Activated CD8-positive, alpha-beta memory T cell treated with anti-CD3 and anti-CD28 coated beads, Interleukin-2, amount 50 U/mL, for 4 hours (primary cell): ENCODE measurements around the gene MYBPC2.

Experiments
- DNase-seq: peaks from one replicate; pipeline ENCODE4 v3.0.0-alpha.2; 2020

The MYBPC2 gene

DNA sequence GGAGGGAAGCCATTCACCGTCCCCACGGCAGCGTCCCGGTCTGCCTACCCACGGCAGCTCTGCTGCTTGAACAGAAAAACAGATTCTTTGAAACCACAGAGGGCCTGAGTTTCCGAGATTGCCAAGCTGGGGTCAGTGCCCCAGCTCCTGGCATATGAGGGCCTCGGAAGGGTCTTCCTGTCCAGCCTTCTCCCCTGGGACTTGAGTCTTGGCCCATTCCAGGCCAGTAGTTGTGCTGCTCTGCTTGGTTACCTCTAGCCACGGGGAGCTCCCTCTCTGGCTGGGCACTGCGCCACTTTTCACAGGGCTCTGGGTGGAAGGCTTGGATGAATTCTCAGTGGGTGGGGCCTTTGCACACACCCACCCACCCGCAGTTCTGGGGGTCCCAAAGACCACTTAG lies 22.6 kb upstream of the MYBPC2 start:
- no peak for DNase-seq

DNA sequence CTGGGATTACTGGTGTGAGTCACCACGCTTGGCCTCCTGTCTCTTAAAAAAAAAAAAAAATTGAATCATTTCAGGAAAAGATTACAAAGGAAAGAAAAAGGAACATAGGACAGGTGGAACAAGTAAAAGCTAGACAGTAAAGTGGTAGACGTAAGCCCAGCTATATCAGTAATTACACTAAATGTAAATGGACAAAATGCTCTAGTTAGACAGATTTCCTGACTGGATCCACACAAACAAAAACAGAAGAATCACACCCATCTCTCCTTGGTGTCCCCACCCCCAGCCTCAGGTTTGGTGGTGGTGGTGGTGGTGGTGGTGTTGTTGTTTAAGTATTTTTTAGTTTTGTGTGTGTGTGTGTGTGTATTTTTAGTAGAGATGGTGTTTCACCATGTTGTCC lies 20.3 kb upstream of the MYBPC2 start:
- no peak for DNase-seq

DNA sequence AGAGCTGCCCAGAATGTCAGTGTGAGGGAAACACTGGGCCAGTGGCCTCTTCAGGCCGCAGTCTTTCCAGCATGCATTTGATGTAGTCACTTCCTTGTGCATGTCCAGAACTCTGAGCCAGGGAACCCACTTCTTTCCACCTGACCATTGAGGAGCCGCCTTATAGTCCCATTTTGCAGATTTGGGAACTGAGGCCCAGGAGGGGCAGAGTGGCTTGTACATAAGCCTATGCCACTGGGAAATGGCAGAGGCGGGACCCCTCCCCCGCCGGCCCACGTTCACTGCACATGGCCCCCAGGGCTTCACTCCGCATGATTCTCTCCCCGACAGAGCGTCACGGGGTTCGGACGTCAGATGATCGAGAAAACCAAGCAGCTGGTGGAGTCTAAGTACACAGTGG lies 19.6 kb upstream of the MYBPC2 start:
- no peak for DNase-seq

DNA sequence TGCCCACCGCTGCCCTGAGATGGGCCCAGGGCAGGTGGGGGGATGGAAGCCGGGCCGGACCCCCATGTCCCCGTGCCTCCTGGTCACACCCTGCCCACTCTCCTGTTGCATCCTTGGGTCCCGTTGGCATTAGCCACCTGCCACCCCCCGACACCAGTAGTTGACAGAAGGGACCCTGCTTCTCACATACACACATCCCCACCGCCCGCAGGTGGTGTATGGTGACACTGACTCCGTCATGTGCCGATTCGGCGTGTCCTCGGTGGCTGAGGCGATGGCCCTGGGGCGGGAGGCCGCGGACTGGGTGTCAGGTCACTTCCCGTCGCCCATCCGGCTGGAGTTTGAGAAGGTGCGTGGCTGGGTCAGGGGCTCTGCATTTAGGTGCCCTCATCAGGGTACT lies 19.2 kb upstream of the MYBPC2 start:
- DNase-seq: no peak

DNA sequence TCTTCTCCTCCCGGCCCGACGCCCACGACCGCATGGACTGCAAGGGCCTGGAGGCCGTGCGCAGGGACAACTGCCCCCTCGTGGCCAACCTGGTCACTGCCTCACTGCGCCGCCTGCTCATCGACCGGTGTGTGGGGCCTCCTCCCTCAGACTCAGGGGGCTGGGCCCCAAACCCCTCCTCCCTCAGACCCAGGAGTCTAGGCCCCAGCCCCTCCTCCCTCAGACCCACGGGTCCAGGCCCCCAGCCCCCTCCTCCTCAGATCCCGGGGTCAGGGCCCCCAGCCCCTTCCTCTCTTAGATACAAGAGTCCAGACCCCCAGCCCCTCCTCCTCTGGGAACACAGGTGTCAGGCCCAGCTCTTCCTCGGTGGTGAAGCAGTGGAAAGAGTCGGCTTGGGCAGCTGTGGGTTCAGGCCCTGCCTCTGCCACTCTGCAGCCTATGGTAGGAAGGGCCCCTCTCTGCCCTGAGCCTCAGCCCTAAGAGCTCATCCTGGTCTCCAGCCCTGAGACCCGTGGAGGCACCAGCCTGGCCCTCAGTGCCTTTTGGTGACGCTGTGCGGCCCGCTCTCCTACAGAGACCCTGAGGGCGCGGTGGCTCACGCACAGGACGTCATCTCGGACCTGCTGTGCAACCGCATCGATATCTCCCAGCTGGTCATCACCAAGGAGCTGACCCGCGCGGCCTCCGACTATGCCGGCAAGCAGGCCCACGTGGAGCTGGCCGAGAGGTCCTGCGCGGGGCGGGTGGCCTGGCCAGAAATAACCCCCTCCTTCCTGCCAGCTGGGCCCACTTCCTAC lies 17.6 kb upstream of the MYBPC2 start:
- peak; percentile 80 for DNase-seq

DNA sequence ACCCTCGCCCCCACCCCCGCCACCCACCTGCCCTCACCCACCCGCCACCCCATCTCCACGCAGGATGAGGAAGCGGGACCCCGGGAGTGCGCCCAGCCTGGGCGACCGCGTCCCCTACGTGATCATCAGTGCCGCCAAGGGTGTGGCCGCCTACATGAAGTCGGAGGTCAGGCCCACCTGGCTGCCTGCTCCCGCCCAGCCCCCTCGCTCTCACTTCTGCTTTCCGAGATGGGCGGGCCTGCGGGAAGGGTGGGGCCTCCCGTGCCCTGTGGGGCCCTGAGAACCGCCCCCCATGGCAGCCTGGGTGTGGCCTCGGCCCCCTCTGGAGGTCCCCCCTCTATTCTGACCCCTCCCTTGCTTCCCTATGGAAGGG lies 17.0 kb upstream of the MYBPC2 start:
- no peak for DNase-seq

DNA sequence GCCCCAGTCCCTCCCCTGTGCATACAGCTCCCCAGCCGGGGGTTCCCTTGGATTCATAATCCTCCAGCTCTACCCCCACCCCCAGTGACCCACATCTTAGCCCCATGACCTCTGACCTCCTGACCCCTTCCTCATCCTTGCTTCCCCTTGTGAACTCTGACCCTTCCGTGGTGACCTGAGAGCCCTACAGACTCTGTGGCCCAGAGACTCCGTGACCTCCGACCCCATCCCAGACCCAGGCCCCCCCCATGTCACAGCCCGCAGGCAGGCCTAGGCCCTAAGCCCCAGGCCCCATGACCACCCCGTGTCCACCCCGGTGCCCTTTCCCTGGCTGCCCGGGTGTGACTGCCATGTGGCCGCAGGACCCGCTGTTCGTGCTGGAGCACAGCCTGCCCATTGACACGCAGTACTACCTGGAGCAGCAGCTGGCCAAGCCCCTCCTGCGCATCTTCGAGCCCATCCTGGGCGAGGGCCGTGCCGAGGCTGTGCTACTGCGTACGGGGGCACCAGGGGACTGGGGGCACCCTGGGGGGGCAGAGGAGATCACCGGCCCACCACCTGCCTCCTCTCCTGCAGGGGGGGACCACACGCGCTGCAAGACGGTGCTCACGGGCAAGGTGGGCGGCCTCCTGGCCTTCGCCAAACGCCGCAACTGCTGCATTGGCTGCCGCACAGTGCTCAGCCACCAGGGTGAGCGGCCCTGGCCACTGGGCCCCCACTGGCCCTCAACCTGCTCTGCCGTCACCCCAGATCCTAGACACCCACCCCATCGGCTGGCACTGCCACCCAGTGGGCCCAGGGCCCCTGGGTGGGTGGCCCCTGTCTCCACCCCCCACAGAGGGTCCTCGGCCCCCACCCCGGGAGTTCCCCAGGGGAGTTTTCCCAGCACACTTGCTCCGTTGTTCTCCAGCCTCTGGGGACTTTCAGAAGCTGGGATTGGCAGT lies 16.4 kb upstream of the MYBPC2 start:
- DNase-seq: no peak

DNA sequence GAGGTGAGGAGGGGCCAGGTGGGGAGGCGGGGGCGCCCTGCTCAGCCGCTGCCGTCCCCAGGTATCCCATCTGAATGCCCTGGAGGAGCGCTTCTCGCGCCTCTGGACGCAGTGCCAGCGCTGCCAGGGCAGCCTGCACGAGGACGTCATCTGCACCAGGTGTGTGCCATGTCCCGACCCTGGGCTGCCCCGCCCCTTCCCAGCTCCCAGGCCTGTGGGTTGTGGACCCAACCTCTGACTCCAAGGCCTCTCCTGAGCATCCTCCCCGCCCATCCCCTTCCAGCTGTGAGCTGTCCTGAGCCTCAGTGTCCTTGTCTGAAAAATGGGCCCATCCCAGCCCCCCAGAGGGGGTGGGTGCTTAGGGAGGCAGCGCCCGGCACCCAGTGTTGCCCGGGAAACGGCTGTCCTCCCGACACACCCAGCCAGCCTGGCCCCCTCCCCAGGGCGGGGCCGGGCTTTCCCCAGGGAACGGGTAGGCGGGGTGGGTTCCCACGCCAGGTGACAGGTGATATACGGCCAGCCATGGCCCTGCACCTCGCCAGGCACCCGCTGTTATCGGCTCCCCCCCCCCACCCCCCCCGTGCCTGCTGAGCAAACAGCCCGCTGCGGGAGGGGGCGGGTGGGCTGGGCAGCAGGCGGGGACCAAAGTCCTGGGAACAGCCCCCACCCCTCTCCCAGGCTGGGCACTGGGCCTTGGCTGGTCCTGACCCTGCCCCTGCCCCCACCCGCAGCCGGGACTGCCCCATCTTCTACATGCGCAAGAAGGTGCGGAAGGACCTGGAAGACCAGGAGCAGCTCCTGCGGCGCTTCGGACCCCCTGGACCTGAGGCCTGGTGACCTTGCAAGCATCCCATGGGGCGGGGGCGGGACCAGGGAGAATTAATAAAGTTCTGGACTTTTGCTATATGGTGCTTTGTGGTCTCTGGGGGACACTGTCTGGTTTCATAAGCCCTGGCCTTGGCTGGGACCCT lies 15.3 kb upstream of the MYBPC2 start:
- no peak for DNase-seq

DNA sequence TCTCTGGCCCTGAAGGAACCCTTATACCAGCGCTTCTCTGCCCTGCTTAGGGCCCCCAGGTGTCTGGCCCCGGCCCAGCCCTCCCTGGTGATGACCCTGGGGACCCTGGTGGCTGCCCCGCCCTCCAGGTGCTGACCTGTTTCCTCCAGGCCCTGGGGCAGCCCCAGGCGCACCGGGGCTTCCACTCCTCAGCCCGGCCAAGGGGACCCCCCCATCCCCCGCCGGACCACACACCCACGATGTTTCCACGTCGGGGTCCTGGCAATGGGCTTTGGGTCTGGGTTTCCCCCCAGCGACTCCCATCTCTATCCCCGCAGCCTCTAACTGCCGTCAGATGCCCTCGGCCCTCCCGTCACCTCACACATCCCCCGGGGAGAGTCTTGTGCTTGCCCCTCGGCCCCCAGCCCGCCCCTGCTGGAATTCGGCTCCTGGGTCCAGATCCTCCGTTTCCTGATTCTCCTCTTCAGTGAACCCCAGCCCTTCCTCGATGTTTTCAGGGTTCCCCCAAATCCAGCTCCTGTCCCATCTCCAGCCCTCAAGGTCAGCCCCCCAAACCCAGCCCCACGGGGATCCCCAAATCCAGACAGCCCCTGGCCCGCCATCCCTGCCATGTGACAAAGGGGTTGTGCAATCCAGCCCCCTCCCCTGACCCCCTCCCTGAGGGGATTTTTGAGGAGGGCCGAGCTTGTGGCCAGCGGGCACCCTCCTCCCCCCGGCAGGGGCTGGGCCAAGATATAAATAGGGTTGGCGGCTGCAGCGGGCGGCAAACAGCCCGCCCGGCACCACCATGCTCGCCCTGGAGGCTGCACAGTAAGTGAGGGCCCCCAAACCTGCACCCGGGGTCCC lies 14.3 kb upstream of the MYBPC2 start, which contains the start of gene SPIB:
Gene SPIB (plus strand): TSS at position 763 of the 846 bp plus-strand sequence. CDS start 25 bp downstream, at position 788.
- DNase-seq: no peak

DNA sequence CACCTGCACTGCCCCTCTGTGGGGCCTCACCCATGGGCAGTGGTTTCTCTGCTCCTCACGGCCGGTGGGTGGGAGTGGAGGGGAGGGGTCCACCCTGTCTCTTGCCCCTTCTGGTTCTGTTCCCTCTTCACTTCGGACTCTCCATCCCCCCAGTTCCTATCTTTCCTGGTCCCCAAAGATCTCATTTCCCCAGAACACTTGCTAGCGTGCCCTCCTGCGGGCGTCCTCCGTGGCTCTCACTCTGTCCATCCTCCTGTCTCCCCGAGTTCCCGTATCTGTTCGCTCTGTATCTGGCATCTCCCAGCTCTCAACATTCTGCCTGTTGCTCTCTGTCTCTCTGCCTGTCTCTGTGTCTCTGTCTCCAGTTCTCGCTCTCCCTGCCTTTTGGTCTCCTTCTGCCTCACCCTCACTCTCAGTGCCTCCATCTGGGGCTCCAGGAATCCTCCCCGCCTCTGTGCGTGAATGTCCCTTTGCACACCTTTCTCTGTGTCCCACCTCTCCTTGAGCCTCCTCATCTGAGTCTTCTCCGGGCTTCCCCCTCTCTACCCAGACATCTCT lies 13.6 kb upstream of the MYBPC2 start:
- no peak for DNase-seq

DNA sequence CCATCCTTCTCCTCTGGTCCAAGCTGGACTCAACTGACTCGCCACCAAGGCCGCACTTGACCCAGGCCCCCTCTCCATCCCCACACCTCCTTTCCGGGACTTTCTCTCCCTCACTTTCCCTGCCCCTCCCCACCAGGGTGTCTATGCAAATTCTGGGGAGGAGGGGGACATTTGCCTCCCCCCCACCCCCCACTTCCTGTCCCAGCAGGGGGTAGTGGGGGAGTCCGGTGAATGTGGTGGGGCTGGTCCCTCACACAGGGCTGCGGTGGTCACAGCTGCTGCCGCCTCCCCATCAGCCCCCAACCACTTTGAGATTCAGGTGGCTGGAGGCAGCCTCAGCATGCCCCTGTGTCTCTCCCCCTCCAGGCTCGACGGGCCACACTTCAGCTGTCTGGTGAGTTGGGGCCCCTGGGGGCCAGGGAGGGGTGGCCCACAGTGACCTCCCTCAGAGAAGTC lies 13.1 kb upstream of the MYBPC2 start:
- no peak for DNase-seq

DNA sequence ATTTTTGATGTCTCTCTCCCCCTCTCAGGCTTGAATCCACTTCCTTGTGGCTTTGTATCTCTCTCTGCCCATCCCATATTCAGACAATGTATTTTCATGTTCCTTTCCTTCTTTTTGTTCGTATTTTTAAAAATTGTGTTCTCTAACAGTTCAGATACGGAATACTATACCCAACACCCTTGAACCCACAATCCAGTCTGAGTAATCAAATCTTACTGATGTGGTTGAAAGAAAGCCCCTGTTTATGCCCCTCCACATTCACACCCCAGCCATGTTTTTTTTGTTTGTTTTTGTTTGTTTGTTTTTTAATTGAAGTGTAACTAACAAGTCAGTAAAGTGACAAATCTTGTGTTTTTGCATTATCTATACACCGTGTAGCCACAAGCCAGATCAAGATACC lies 12.6 kb upstream of the MYBPC2 start:
- no peak for DNase-seq

DNA sequence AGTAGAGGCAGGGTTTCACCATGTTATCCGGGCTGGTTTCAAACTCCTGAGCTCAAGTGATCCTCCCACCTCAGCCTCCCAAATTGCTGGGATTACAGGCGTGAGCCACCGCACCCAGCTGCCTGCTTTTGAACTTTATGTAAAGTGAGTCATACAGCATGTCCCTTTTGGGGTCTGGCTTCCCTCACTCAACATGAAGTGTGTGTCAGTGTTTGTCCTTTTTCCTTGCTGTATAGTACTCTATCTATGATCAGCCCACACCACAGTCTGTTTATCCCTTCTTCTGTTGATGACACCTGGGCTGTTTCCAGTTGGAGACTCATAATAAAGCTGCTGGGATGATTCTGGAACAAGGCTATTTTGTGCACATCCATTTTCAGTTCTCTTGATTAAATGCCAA lies 11.9 kb upstream of the MYBPC2 start:
- DNase-seq: no peak

DNA sequence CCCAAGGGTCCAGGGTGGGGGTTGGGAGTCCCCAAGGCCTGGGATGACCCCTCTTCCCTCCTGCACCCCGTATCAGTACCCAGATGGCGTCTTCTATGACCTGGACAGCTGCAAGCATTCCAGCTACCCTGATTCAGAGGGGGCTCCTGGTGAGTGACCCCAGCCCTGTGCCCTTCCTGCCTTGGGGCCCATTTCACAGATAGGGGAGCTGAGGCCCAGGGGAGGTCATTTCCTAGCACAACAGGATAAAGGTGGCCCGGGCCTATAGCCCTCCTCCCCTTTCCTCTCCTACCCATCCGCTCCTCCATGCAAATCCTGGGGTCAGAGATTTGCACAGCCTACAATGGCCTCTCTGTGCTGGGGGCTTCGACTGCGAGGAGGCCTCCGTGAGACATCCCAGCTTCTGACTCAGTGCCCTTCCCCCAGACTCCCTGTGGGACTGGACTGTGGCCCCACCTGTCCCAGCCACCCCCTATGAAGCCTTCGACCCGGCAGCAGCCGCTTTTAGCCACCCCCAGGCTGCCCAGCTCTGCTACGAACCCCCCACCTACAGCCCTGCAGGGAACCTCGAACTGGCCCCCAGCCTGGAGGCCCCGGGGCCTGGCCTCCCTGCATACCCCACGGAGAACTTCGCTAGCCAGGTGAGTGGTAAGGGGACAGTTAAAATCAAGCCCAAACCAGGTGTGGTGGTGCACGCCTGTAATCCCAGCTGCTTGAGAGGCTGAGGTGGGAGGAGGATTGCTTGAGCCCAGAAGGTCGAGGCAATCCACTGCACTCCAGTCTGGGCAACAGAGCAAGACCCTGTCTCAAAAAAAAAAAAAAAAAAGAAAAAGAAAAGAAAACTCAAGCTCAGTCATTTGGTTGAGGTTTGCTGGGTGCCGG lies 10.1 kb upstream of the MYBPC2 start:
- no peak for DNase-seq

DNA sequence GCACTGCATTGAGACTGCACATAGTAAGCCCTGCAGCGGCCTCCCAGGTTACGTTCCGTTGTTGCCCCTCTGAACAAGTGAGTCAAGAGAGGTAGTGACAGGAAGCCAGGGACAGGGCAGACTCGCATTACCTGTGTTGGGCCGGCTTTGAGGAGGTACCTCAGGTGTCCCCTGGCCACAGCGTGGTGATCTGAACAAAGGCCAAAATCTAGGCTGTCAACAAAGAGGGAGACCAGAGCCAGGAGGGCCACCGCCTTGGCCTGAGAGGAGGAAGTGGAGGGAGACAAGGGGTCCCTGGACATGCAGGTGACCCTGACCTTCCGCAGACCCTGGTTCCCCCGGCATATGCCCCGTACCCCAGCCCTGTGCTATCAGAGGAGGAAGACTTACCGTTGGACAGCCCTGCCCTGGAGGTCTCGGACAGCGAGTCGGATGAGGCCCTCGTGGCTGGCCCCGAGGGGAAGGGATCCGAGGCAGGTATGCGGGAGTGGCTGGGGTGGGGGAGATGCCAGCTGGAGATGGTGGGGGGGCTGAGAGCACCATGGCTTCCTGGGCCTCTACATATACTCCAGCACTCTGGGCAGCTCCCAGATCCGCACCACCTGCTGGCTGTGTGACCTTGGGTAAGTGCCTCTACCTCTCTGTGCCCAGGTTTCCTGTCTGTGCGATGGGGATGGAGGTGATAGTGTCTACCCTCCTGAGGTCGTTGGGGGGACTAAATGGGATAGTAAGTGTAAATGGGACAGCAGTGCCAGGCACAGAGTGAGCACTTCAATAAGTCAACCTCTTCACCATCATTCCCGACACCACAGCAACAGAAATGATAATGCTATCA lies 9.2 kb upstream of the MYBPC2 start:
- no peak for DNase-seq

DNA sequence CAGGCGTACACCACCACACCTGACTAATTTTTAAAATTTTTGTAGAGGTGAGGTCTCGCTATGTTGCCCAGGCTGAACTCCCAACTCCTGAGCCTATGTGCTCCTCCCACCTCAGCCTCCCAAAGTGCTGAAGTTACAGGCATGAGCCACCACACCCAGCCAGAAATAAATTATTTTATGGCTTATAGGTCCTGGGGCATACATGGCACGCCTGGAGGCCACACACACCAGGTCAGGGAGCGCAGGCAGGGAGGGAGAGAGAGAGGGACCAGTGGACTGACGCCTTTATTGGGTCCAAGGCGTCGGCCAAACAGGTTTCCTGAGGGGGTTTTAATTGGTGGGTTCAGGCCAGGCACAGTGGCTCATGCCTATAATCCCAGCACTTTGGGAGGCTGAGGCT lies 7.1 kb upstream of the MYBPC2 start:
- no peak for DNase-seq

DNA sequence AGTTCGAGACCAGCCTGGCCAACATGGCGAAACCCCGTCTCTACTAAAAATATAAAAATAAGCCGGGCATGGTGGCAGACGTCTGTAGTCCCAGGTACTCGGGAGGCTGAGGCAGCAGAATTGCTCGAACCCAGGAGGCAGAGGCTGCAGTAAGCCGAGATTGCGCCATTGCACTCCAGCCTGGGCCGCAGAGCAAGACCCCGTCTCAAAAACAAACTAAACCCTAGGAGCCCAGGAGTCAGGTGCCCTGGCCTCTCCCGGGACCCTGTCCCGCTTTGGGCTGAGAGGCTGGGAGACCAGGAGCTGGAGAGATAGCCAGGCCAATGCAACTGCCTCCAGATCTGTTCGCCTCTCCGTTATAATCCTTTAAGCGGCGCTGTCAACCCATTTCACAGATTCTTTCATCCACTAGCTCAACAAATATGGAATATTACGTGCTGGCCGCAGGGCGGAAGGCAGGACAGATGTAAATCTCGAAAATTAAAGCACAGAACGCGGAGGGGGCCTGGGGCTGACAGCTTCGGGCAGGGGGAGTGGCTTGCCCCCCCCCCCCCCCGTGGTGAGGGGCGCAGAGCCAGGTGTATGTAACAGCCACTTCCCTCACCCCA lies 5.3 kb upstream of the MYBPC2 start:
- no peak for DNase-seq

DNA sequence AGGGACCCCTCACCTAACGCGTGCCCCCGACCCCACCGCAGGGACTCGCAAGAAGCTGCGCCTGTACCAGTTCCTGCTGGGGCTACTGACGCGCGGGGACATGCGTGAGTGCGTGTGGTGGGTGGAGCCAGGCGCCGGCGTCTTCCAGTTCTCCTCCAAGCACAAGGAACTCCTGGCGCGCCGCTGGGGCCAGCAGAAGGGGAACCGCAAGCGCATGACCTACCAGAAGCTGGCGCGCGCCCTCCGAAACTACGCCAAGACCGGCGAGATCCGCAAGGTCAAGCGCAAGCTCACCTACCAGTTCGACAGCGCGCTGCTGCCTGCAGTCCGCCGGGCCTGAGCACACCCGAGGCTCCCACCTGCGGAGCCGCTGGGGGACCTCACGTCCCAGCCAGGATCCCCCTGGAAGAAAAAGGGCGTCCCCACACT lies 4.7 kb upstream of the MYBPC2 start:
- DNase-seq: no peak
